Panc1 (cell line): ENCODE measurements around the gene DTD1. TPM values are rescaled to one million over a fixed set of nuclear protein-coding genes. Genes with fewer than 3 reads are reported as not detected.

Experiments
- ATAC-seq: fragments of 200-7000 bp; cut with Tn5 transposase; 2 replicates; pipeline ENCODE4 v1.9.1; 2020; ENCODE audit warnings: mild to moderate bottlenecking, moderate library complexity
- BruUV-seq: library from RNA; stranded (reverse); fragments of 400-500 nt; replicated peaks from 2 replicates; lab custom pipeline; 2021; lab: Mats Ljungman, UMichigan
- CTCF ChIA-PET: fragments of 300-600 bp; sonication (Branson Sonifier 250); formaldehyde crosslinking; loops from one replicate; lab custom pipeline; 2022; ENCODE audit warnings: antibody characterized with exemption; lab: Charles Lee
- POLR2A ChIA-PET: fragments of 300-600 bp; sonication (Branson Sonifier 250); formaldehyde crosslinking; loops from one replicate; lab custom pipeline; 2022; ENCODE audit warnings: antibody characterized with exemption; lab: Charles Lee
- DNase-seq: peaks from one replicate; pipeline ENCODE4 v3.0.0-alpha.2; 2010; ENCODE audit warnings: low read depth, low spot score
- H3K27ac ChIP-seq: 2 replicates; pipeline ENCODE4 v1.5.1; 2011; ENCODE audit warnings: mild to moderate bottlenecking, low read length, inconsistent platforms
- H3K27me3 ChIP-seq: fragments of 200-500 bp; sonication (Bioruptor generic); 2 replicates; pipeline ENCODE4 v1.6.0; 2014; ENCODE audit warnings: low read length, inconsistent platforms; ENCODE audit not compliant: control insufficient read depth, insufficient read depth
- H3K36me3 ChIP-seq: fragments of 200-500 bp; sonication (Bioruptor generic); 2 replicates; pipeline ENCODE4 v1.5.1; 2014; ENCODE audit warnings: inconsistent platforms, mild to moderate bottlenecking, low read length, moderate library complexity; ENCODE audit not compliant: control insufficient read depth, insufficient read depth
- H3K4me1 ChIP-seq: 2 replicates; pipeline ENCODE4 v1.5.1; 2011; ENCODE audit warnings: inconsistent platforms, mild to moderate bottlenecking, low read length, moderate library complexity; ENCODE audit not compliant: control insufficient read depth, insufficient read depth
- H3K4me3 ChIP-seq, 2 experiments: 2 replicates each; pipeline ENCODE4 v1.5.1; 2011 to 2012; ENCODE audit warnings: low read depth in 2 of 2, low read length in 2 of 2, mild to moderate bottlenecking in 2 of 2, inconsistent platforms in 1 of 2, moderate library complexity in 1 of 2
- H3K9me3 ChIP-seq: fragments of 200-500 bp; sonication (Bioruptor generic); 2 replicates; pipeline ENCODE4 v1.5.1; 2014; ENCODE audit warnings: low read depth, mild to moderate bottlenecking, inconsistent platforms, low read length, moderate library complexity; ENCODE audit not compliant: control insufficient read depth, insufficient read depth
- POLR2AphosphoS5 ChIP-seq: IDR thresholded peaks from 2 replicates; pipeline ENCODE4 v1.6.1; 2012; ENCODE audit warnings: mild to moderate bottlenecking, low read depth, low read length, moderate library complexity
- SIN3A ChIP-seq: IDR thresholded peaks from 2 replicates; pipeline ENCODE4 v1.6.1; 2012; ENCODE audit warnings: low read depth, mild to moderate bottlenecking, low read length, moderate library complexity, borderline replicate concordance; ENCODE audit not compliant: insufficient read depth
- TCF7L2 ChIP-seq: IDR thresholded peaks from 2 replicates; pipeline ENCODE4 v1.6.1; 2011; ENCODE audit warnings: mild to moderate bottlenecking, low read depth, low read length, inconsistent platforms
- in situ Hi-C: cut with HindIII; loops from 2 replicates; pipeline ENCODE4 v1.10.0; 2016; ENCODE audit warnings: low sequenced_read_pairs, low pct_unique_long_range_greater_than_20kb
- intact Hi-C: fragments of 100-400 bp; cut with micrococcal nuclease; formaldehyde crosslinking; loops from one replicate; pipeline ENCODE4 v1.10.0; 2022; ENCODE audit not compliant: unreplicated experiment
- total RNA-seq: library from RNA; stranded (reverse); gene quantifications from one replicate; pipeline ENCODE4 v1.2.1, GENCODE V29; 2021; ENCODE audit not compliant: unreplicated experiment
- TF ChIP-seq, protein P1 (sequence below), 2 experiments: IDR thresholded peaks; 2 replicates each; pipeline ENCODE4 v1.6.1; 2011 to 2012; ENCODE audit warnings: low read depth in 2 of 2, control low read depth in 1 of 2, low read length in 1 of 2, mild to moderate bottlenecking in 1 of 2, moderate library complexity in 1 of 2; ENCODE audit not compliant: insufficient read depth in 1 of 2
- TF ChIP-seq, protein P2 (sequence below): fragments of 450-650 bp; IDR thresholded peaks from 2 replicates; pipeline ENCODE4 v1.5.1; 2017; ENCODE audit warnings: mild to moderate bottlenecking

DTD1 gene
- total RNA-seq, 1 experiment from 2014 or later: 23.6 TPM

DNA sequence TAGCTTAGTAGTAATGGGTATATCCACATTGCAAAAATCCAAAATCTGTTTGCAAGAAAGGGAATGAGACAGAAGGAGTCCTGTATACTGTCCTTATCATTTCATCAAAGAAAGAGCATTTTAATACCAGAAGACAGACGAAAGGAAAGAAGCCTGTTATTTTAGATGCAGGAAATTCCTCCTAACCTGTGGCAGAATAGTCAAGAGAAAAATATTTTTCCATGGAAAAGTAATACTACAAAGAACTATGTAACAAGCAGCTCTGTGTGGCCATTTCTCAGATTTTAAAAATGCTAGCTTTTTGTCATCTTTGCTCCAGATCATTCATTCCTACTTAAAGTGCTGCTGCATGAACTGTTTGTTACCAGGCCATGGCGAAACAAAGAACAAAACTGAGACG lies 152.9 kb downstream of the DTD1 start:
- H3K27me3 ChIP-seq: no peaks in the 10 kb centered on the region
- H3K36me3 ChIP-seq: no peaks in the 10 kb centered on the region
- H3K4me3 ChIP-seq: no peak overlapping the region
- in situ Hi-C loops: no loop called here
- intact Hi-C loops: no loop called here
- ChIA-PET POLR2A (no interaction called here), CTCF (interaction anchor here (0.7 kb wide), 1 partner anchor 454 kb away, joined by 3 read pairs; no protein-coding TSS in a partner anchor)
- no peak for DNase-seq
- TF ChIP-seq, protein P1, sequence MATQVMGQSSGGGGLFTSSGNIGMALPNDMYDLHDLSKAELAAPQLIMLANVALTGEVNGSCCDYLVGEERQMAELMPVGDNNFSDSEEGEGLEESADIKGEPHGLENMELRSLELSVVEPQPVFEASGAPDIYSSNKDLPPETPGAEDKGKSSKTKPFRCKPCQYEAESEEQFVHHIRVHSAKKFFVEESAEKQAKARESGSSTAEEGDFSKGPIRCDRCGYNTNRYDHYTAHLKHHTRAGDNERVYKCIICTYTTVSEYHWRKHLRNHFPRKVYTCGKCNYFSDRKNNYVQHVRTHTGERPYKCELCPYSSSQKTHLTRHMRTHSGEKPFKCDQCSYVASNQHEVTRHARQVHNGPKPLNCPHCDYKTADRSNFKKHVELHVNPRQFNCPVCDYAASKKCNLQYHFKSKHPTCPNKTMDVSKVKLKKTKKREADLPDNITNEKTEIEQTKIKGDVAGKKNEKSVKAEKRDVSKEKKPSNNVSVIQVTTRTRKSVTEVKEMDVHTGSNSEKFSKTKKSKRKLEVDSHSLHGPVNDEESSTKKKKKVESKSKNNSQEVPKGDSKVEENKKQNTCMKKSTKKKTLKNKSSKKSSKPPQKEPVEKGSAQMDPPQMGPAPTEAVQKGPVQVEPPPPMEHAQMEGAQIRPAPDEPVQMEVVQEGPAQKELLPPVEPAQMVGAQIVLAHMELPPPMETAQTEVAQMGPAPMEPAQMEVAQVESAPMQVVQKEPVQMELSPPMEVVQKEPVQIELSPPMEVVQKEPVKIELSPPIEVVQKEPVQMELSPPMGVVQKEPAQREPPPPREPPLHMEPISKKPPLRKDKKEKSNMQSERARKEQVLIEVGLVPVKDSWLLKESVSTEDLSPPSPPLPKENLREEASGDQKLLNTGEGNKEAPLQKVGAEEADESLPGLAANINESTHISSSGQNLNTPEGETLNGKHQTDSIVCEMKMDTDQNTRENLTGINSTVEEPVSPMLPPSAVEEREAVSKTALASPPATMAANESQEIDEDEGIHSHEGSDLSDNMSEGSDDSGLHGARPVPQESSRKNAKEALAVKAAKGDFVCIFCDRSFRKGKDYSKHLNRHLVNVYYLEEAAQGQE (IDR thresholded peaks at IDR 0.05; ENCODE audit: insufficient read depth in 1 of 2, low read depth in 2 of 2, low read length in 1 of 2): no peak
- TF ChIP-seq TCF7L2 (no peak), SIN3A (no peak), POLR2AphosphoS5 (no peak)
- TF ChIP-seq, protein P2, sequence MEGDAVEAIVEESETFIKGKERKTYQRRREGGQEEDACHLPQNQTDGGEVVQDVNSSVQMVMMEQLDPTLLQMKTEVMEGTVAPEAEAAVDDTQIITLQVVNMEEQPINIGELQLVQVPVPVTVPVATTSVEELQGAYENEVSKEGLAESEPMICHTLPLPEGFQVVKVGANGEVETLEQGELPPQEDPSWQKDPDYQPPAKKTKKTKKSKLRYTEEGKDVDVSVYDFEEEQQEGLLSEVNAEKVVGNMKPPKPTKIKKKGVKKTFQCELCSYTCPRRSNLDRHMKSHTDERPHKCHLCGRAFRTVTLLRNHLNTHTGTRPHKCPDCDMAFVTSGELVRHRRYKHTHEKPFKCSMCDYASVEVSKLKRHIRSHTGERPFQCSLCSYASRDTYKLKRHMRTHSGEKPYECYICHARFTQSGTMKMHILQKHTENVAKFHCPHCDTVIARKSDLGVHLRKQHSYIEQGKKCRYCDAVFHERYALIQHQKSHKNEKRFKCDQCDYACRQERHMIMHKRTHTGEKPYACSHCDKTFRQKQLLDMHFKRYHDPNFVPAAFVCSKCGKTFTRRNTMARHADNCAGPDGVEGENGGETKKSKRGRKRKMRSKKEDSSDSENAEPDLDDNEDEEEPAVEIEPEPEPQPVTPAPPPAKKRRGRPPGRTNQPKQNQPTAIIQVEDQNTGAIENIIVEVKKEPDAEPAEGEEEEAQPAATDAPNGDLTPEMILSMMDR: no peak
- BruUV-seq: no TSS peak
- no peaks in the 10 kb centered on the region for H3K4me1 ChIP-seq
- no peak for ATAC-seq
- H3K27ac ChIP-seq: no peak overlapping the region
- H3K9me3 ChIP-seq: no peaks in the 10 kb centered on the region

- intact Hi-C loops (no loop called here), in situ Hi-C loops (no loop called here)
- H3K27ac ChIP-seq: no peak overlapping the region
- POLR2A ChIA-PET: no interaction called here
- DNase-seq: no peak
- H3K36me3 ChIP-seq: no peaks in the 10 kb centered on the region
- H3K9me3 ChIP-seq: no peaks in the 10 kb centered on the region
- TF ChIP-seq, protein P2: no peak
- no peak for TF ChIP-seq TCF7L2
- CTCF ChIA-PET: no interaction called here
- H3K4me1 ChIP-seq: no peaks in the 10 kb centered on the region
- ATAC-seq: no peak
- no peaks in the 10 kb centered on the region for H3K27me3 ChIP-seq
- H3K4me3 ChIP-seq: no peak overlapping the region
- BruUV-seq: no TSS peak
These were observed 155.0 kb downstream of the DTD1 start for GRCh38 chr20:18742841-18743240.
